Left lung (tissue), 10 donors: ENCODE results near the gene CCDC116. TPM values are rescaled to one million over a fixed set of nuclear protein-coding genes. Genes with fewer than 3 reads are reported as not detected.

Source experiments
- ATAC-seq: fragments of 200-7000 bp; cut with Tn5 transposase; one replicate; pipeline ENCODE4 v1.9.1; 2020; ENCODE audit warnings: moderate library complexity
- DNase-seq, 4 donors: peaks; one replicate each; pipeline ENCODE4 v3.0.0-alpha.2; 2013 to 2020
- H3K27ac ChIP-seq, 2 donors: fragments of 200-600 bp; sonication (generic) in 1 of 2; one replicate each; pipeline versions ENCODE4 v1.5.0 to v1.8.0; 2020 to 2021
- H3K27me3 ChIP-seq, 2 donors: fragments of 200-600 bp; sonication (generic) in 1 of 2; one replicate each; pipeline versions ENCODE4 v1.5.0 to v1.8.0; 2020 to 2021
- H3K36me3 ChIP-seq, 2 donors: fragments of 200-600 bp; sonication (generic) in 1 of 2; one replicate each; pipeline versions ENCODE4 v1.5.0 to v1.8.0; 2020 to 2021
- H3K4me1 ChIP-seq, 2 donors: fragments of 200-600 bp; one replicate each; pipeline ENCODE4 v1.8.0; 2021
- H3K4me3 ChIP-seq, 2 donors: fragments of 200-600 bp; sonication (generic) in 1 of 2; one replicate each; pipeline versions ENCODE4 v1.5.0 to v1.8.0; 2020 to 2021; ENCODE audit warnings: mild to moderate bottlenecking in 1 of 2
- H3K9me3 ChIP-seq, 2 donors: fragments of 200-600 bp; sonication (generic) in 1 of 2; one replicate each; pipeline versions ENCODE4 v1.5.0 to v1.8.0; 2020 to 2021
- CTCF ChIP-seq, 2 donors: fragments of 200-600 bp; sonication (generic) in 1 of 2; IDR thresholded peaks; one replicate each; pipeline versions ENCODE4 v1.5.0 to v1.8.0; 2021; ENCODE audit warnings: antibody characterized with exemption in 2 of 2
- intact Hi-C, 2 donors: fragments of 100-400 bp; cut with DNase I; formaldehyde crosslinking; loops; one replicate each; pipeline versions ENCODE4 v1.11.2 to v1.14.2; 2022
- microRNA-seq, 2 donors: library from miRNA; unstranded; fragments of <30 nt; microRNA quantifications; one replicate each; pipeline ENCODE4, GENCODE V29; 2019
- polyA plus RNA-seq, 6 donors: library from polyadenylated mRNA; unstranded; fragments of 120-200 nt; gene quantifications; one replicate each; pipeline ENCODE4 v1.2.1, GENCODE V29; 2013; ENCODE audit not compliant: insufficient read length in 6 of 6
- total RNA-seq, 2 donors: library from RNA; stranded (reverse); fragmentation: NEBNext Ultra II Directional; extraction: Animal tissue kit (Norgen Biotek cat#: 25700); gene quantifications; one replicate each; pipeline ENCODE4 v1.2.1, GENCODE V29; 2021
- donor health status: DM: no; HTN: yes; CAD: no.
- donor health status: DM: no; HTN: no; CAD: no.

CCDC116 gene
- total and polyA plus RNA-seq, 8 donors: 0.26 to 1.1 (median 0.85) TPM

- Histone ChIP-seq H3K27me3 (no peaks in the 10 kb centered on the region), H3K36me3 (peaks cover 0 to 95% of the 10 kb centered on the region in 2 donors), H3K4me1 (no peaks in the 10 kb centered on the region), H3K9me3 (no peaks in the 10 kb centered on the region), H3K4me3 (no peak overlapping the region), H3K27ac (no peak overlapping the region)
- TF ChIP-seq CTCF (IDR thresholded peaks at IDR 0.05): no peak
- DNase-seq (no peak), ATAC-seq (no peak)
- intact Hi-C loops: no loop called here
Observed at GRCh38 chr22:21685164-21685513, 52.6 kb downstream of the CCDC116 start.

- ATAC-seq (no peak), DNase-seq (no peak)
- Histone ChIP-seq H3K36me3 (peaks cover 0 to 100% of the 10 kb centered on the region in 2 donors), H3K27me3 (no peaks in the 10 kb centered on the region), H3K9me3 (no peaks in the 10 kb centered on the region), H3K27ac (no peak overlapping the region), H3K4me1 (no peaks in the 10 kb centered on the region), H3K4me3 (no peak overlapping the region)
- no peak for TF ChIP-seq CTCF (IDR thresholded peaks at IDR 0.05)
- intact Hi-C loops: no loop called here
Observed at GRCh38 chr22:21686193-21686608, 53.6 kb downstream of the CCDC116 start.

Small RNA genes within 50 kb of the gene (microRNA-seq; reads per million reads assigned to microRNA genes)
- gene MIR130B (297 to 411 reads per million in 2 donors), gene MIR301B (2.3 to 29.6 reads per million in 2 donors)

Other genes with a start within 250 kb of the CCDC116 start
- gene RIMBP3B, start 249.0 kb upstream of the CCDC116 start, total RNA-seq: under 1 TPM; 0.10 to 0.32 TPM
- gene RIMBP3B, start 249.0 kb upstream of the CCDC116 start, polyA plus RNA-seq: under 1 TPM in 2 of 6 donors, not detected in 4; 0.06 to 0.16 TPM
- gene HIC2, start 215.4 kb upstream of the CCDC116 start, total RNA-seq: 1 to 10 TPM; 3.4 to 4.1 TPM
- 1 to 10 TPM; 6.2 to 9.1 (median 8.4) TPM for gene HIC2, start 215.4 kb upstream of the CCDC116 start, polyA plus RNA-seq
- gene TMEM191C, start 165.4 kb upstream of the CCDC116 start, total RNA-seq: 1 to 10 TPM; 1.6 to 1.8 TPM
- 1 to 10 TPM; 1.3 to 2.5 (median 1.8) TPM for gene TMEM191C, start 165.4 kb upstream of the CCDC116 start, polyA plus RNA-seq
- gene RIMBP3C, start 81.3 kb upstream of the CCDC116 start, total RNA-seq: under 1 TPM; 0.17 to 0.31 TPM
- gene RIMBP3C, start 81.3 kb upstream of the CCDC116 start, polyA plus RNA-seq: under 1 TPM in 5 of 6 donors, not detected in 1; 0.11 to 0.30 (median 0.13) TPM
- 10 to 100 TPM; 51.9 to 52.8 TPM for gene UBE2L3, start 65.0 kb upstream of the CCDC116 start, total RNA-seq
- 10 to 100 TPM; 43.3 to 55.7 (median 45.8) TPM for gene UBE2L3, start 65.0 kb upstream of the CCDC116 start, polyA plus RNA-seq
- 10 to 100 TPM; 13.1 to 17.2 TPM for gene YDJC, start 2.7 kb upstream of the CCDC116 start, total RNA-seq
- 10 to 100 TPM in 3 of 6 donors, 1 to 10 TPM in 3; 6.2 to 11.3 (median 9.7) TPM for gene YDJC, start 2.7 kb upstream of the CCDC116 start, polyA plus RNA-seq
- gene SDF2L1, start 9.5 kb downstream of the CCDC116 start, total RNA-seq: 10 to 100 TPM; 47.2 to 82.1 TPM
- gene SDF2L1, start 9.5 kb downstream of the CCDC116 start, polyA plus RNA-seq: 10 to 100 TPM; 11.9 to 23.5 (median 15.4) TPM
- gene PPIL2, start 33.3 kb downstream of the CCDC116 start, total RNA-seq: 10 to 100 TPM; 34.1 to 38.0 TPM
- 10 to 100 TPM; 33.3 to 46.7 (median 35.7) TPM for gene PPIL2, start 33.3 kb downstream of the CCDC116 start, polyA plus RNA-seq
- 1 to 10 TPM; 2.4 to 6.9 TPM for gene YPEL1, start 103.0 kb downstream of the CCDC116 start, total RNA-seq
- 10 to 100 TPM; 16.2 to 20.9 (median 19.3) TPM for gene YPEL1, start 103.0 kb downstream of the CCDC116 start, polyA plus RNA-seq
- gene MAPK1, start 234.9 kb downstream of the CCDC116 start, total RNA-seq: 100 to 1,000 TPM; 163 to 171 TPM
- gene MAPK1, start 234.9 kb downstream of the CCDC116 start, polyA plus RNA-seq: 100 to 1,000 TPM in 3 of 6 donors, 10 to 100 TPM in 3; 89.8 to 113 (median 100) TPM